Large intestine (tissue), 3 donors: ENCODE data around the gene RAI2. TPM values are rescaled to one million over a fixed set of nuclear protein-coding genes. Genes with fewer than 3 reads are reported as not detected.
"Not testable (repeated sequence)": the region's sequence is repeated elsewhere in the genome, so short reads cannot be mapped to it uniquely, and the experiment has no call there.

Experiments
- DNase-seq, 2 donors: peaks; one replicate each; pipeline versions ENCODE4 v3.0.0 to v3.0.0-alpha.2; 2013
- H3K27ac ChIP-seq: one replicate; pipeline ENCODE4 v1.5.1; 2013; ENCODE audit warnings: low read length
- H3K27me3 ChIP-seq: 2 replicates; pipeline ENCODE4 v1.6.1; 2013; ENCODE audit warnings: low read length; ENCODE audit not compliant: control insufficient read depth, insufficient read depth
- H3K36me3 ChIP-seq: 2 replicates; pipeline ENCODE4 v1.6.1; 2013; ENCODE audit warnings: low read length; ENCODE audit not compliant: control insufficient read depth, insufficient read depth
- H3K4me1 ChIP-seq: one replicate; pipeline ENCODE4 v1.6.1; 2013; ENCODE audit warnings: low read length; ENCODE audit not compliant: control insufficient read depth, insufficient read depth
- H3K4me3 ChIP-seq: one replicate; pipeline ENCODE4 v1.5.1; 2013; ENCODE audit warnings: low read length
- H3K9me3 ChIP-seq: one replicate; pipeline ENCODE4 v1.6.1; 2013; ENCODE audit warnings: mild to moderate bottlenecking, low read depth, low read length, moderate library complexity; ENCODE audit not compliant: control insufficient read depth
- WGBS: methylation state at CpG from one replicate; pipeline ENCODE4 v1.1.5; 2013; ENCODE audit warnings: low lambda C conversion rate; ENCODE audit not compliant: insufficient coverage; 5-methylcytosine and 5-hydroxymethylcytosine counted together
- polyA plus RNA-seq: library from polyadenylated mRNA; unstranded; fragments of 120-200 nt; gene quantifications from one replicate; pipeline ENCODE4 v1.2.1, GENCODE V29; 2013

The RAI2 gene
- polyA plus RNA-seq, 1 donor, result 5.9 TPM

- Histone ChIP-seq H3K4me3 (no peak overlapping the region), H3K27ac (no peak overlapping the region), H3K27me3 (no peaks in the 10 kb centered on the region), H3K9me3 (no peaks in the 10 kb centered on the region), H3K36me3 (no peaks in the 10 kb centered on the region), H3K4me1 (no peaks in the 10 kb centered on the region)
- WGBS, result no CpG with 5 or more reads among the region's 8 CpGs
- no peak for DNase-seq
Observed at GRCh38 chrX:17788956-17789562, 72.0 kb downstream of the RAI2 start.

- H3K27me3 ChIP-seq, result no peaks in the 10 kb centered on the region
- H3K36me3 ChIP-seq, result no peaks in the 10 kb centered on the region
- WGBS, result no CpG with 5 or more reads among the region's 4 CpGs
- H3K9me3 ChIP-seq, result no peaks in the 10 kb centered on the region
- no peaks in the 10 kb centered on the region for H3K4me1 ChIP-seq
- no peak overlapping the region for H3K4me3 ChIP-seq
- H3K27ac ChIP-seq, result no peak overlapping the region
- DNase-seq, result peak; percentile 13 to 24
Observed at GRCh38 chrX:17788439-17788838, 72.7 kb downstream of the RAI2 start.

GRCh38 chrX:17787557-17787956 lies 73.5 kb downstream of the RAI2 start:
- Histone ChIP-seq H3K36me3 (no peaks in the 10 kb centered on the region), H3K4me3 (no peak overlapping the region), H3K4me1 (no peaks in the 10 kb centered on the region), H3K9me3 (no peaks in the 10 kb centered on the region), H3K27me3 (no peaks in the 10 kb centered on the region), H3K27ac (no peak overlapping the region)
- WGBS, result no CpG with 5 or more reads among the region's 11 CpGs
- no peak for DNase-seq

- not testable (repeated sequence) for H3K27ac ChIP-seq, H3K27me3 ChIP-seq, H3K4me1 ChIP-seq, DNase-seq, H3K9me3 ChIP-seq, H3K4me3 ChIP-seq, H3K36me3 ChIP-seq
- WGBS, result no CpG with 5 or more reads among the region's 31 CpGs
Observed at GRCh38 chrX:17786554-17787347, 74.3 kb downstream of the RAI2 start.

- no peaks in the 10 kb centered on the region for H3K27me3 ChIP-seq
- H3K27ac ChIP-seq, result no peak overlapping the region
- H3K4me3 ChIP-seq, result no peak overlapping the region
- H3K4me1 ChIP-seq, result no peaks in the 10 kb centered on the region
- no peak for DNase-seq
- H3K9me3 ChIP-seq, result no peaks in the 10 kb centered on the region
- WGBS, result no CpG with 5 or more reads among the region's 4 CpGs
- no peaks in the 10 kb centered on the region for H3K36me3 ChIP-seq
Observed at GRCh38 chrX:17779434-17779833, 81.7 kb downstream of the RAI2 start.

GRCh38 chrX:17778997-17779396 lies 82.1 kb downstream of the RAI2 start:
- H3K4me1 ChIP-seq, result no peaks in the 10 kb centered on the region
- no peak overlapping the region for H3K4me3 ChIP-seq
- no peaks in the 10 kb centered on the region for H3K36me3 ChIP-seq
- no peak for DNase-seq
- WGBS, result no CpG with 5 or more reads among the region's 2 CpGs
- no peaks in the 10 kb centered on the region for H3K27me3 ChIP-seq
- H3K9me3 ChIP-seq, result no peaks in the 10 kb centered on the region
- H3K27ac ChIP-seq, result no peak overlapping the region

- no CpG with 5 or more reads among the region's 1 CpG for WGBS
- Histone ChIP-seq H3K9me3 (no peaks in the 10 kb centered on the region), H3K36me3 (no peaks in the 10 kb centered on the region), H3K27ac (no peak overlapping the region), H3K27me3 (no peaks in the 10 kb centered on the region), H3K4me3 (no peak overlapping the region), H3K4me1 (no peaks in the 10 kb centered on the region)
- no peak for DNase-seq
Observed at GRCh38 chrX:17774053-17774452, 87.0 kb downstream of the RAI2 start.

GRCh38 chrX:17773221-17773876 lies 87.7 kb downstream of the RAI2 start:
- no CpG with 5 or more reads among the region's 8 CpGs for WGBS
- no peak overlapping the region for H3K27ac ChIP-seq
- no peaks in the 10 kb centered on the region for H3K4me1 ChIP-seq
- DNase-seq, result no peak
- no peaks in the 10 kb centered on the region for H3K27me3 ChIP-seq
- no peaks in the 10 kb centered on the region for H3K9me3 ChIP-seq
- H3K36me3 ChIP-seq, result no peaks in the 10 kb centered on the region
- no peak overlapping the region for H3K4me3 ChIP-seq

- Histone ChIP-seq H3K9me3 (no peaks in the 10 kb centered on the region), H3K4me1 (no peaks in the 10 kb centered on the region), H3K27ac (no peak overlapping the region), H3K27me3 (no peaks in the 10 kb centered on the region), H3K4me3 (no peak overlapping the region), H3K36me3 (no peaks in the 10 kb centered on the region)
- DNase-seq, result no peak
- no CpG with 5 or more reads among the region's 3 CpGs for WGBS
Observed at GRCh38 chrX:17769701-17770269, 91.3 kb downstream of the RAI2 start.

- Histone ChIP-seq H3K36me3 (no peaks in the 10 kb centered on the region), H3K4me1 (no peaks in the 10 kb centered on the region), H3K27me3 (no peaks in the 10 kb centered on the region), H3K4me3 (no peak overlapping the region), H3K9me3 (no peaks in the 10 kb centered on the region), H3K27ac (no peak overlapping the region)
- WGBS, result no CpG with 5 or more reads among the region's 5 CpGs
- no peak for DNase-seq
Observed at GRCh38 chrX:17768997-17769396, 92.1 kb downstream of the RAI2 start.
